Gastroesophageal sphincter (tissue), 3 donors: ENCODE measurements around the gene SYNRG.

ENCODE experiments used
- CTCF ChIP-seq, 4 experiments: fragments of 200-600 bp in 2 of 4; fragments of 450-650 bp in 2 of 4; sonication (generic) in 1 of 4; IDR thresholded peaks; one replicate each; pipeline ENCODE4 v1.5.1; 2017 to 2019; ENCODE audit warnings: antibody characterized with exemption in 4 of 4, mild to moderate bottlenecking in 2 of 4, moderate library complexity in 2 of 4
- POLR2A ChIP-seq, 2 donors: fragments of 450-650 bp; IDR thresholded peaks; one replicate each; pipeline ENCODE4 v1.6.1; 2017; ENCODE audit warnings: antibody characterized with exemption in 2 of 2, mild to moderate bottlenecking in 2 of 2, moderate library complexity in 1 of 2
- POLR2AphosphoS5 ChIP-seq: sonication (generic); formaldehyde crosslinking; IDR thresholded peaks from one replicate; pipeline ENCODE4 v1.6.1; 2017; ENCODE audit warnings: antibody characterized with exemption

- TF ChIP-seq POLR2A (IDR thresholded peaks at IDR 0.05) (peak; percentile 56 to 63), CTCF (IDR thresholded peaks at IDR 0.05) (peak in 2 of 4 experiments; percentile 49 to 58), POLR2AphosphoS5 (peak; percentile 91)
Observed at GRCh38 chr17:37609170-37610040, at the start of gene SYNRG.
